ENCODE results near the gene RAB11FIP3.

The RAB11FIP3 gene

DNA sequence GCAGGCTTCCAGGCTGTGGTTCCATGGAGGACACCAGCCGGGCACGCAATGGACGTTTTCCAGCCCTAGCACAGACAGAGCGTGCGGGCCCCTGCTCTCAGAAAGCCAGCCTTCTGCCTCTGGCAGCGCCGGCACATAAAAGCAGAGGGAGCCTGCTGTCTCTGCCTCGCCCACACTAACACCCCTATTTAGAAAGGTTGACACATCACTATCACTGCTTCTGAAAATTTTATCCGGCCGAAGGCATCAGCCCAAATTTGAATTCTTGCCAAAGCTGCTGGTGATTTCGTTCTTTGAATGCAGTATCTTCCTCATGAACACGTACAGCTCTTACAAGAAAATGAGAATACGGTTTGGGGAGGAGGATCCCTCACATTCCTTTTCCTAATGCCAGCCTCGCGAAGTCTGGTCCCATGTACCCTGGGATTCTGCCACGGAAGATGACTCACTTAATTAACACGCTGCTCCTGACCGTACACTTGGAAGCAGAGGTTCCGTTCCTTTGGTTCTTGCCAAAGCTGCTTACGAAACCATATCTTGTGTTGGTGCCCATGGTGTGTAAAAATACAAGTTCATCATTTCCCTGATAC, 1.3 kb upstream of the RAB11FIP3 start:
- peak; percentile 97 for DNase-seq (ENCODE audit: low read depth)

DNA sequence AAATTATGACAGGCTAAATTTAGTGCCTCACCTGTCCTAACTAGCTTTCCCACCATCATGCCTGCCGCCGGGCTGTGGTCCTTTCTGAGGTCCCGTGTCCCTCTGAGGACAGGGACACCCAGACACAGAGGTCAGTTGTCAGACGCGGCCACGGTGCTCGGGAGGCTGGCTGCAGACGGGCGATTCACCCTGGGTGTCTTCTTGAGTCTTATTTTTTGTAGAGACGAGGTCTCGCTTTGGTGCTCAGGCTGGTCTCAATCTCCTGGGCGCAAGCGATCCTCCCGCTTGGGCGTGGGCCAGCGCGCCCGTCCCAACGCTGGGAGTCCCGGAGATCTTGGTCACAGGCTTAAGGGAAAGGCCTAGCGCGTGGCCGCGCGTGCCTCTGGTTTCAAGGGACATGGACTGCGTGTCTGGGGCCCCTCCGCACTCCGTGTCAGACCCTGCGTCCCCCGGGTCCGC, 797 bp upstream of the RAB11FIP3 start:
- no peak for DNase-seq (ENCODE audit: low read depth)

DNA sequence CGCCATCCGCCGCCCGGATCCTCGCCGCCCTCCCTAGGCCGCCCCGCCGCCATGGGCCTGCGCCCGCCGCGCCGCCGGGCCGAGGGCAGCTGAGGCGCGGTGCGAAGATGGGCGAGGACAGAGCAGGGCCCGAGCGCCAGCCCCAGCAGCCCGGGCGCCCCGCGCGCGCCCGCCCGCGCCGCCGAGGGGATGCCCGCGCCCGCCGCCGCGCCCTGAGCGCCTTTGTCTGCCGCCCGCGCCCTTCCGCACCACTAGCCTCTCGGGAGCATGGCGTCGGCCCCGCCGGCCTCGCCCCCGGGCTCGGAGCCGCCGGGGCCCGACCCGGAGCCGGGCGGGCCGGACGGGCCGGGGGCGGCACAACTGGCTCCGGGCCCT, 278 bp downstream of the RAB11FIP3 start:
- no peak for DNase-seq (ENCODE audit: low read depth)

DNA sequence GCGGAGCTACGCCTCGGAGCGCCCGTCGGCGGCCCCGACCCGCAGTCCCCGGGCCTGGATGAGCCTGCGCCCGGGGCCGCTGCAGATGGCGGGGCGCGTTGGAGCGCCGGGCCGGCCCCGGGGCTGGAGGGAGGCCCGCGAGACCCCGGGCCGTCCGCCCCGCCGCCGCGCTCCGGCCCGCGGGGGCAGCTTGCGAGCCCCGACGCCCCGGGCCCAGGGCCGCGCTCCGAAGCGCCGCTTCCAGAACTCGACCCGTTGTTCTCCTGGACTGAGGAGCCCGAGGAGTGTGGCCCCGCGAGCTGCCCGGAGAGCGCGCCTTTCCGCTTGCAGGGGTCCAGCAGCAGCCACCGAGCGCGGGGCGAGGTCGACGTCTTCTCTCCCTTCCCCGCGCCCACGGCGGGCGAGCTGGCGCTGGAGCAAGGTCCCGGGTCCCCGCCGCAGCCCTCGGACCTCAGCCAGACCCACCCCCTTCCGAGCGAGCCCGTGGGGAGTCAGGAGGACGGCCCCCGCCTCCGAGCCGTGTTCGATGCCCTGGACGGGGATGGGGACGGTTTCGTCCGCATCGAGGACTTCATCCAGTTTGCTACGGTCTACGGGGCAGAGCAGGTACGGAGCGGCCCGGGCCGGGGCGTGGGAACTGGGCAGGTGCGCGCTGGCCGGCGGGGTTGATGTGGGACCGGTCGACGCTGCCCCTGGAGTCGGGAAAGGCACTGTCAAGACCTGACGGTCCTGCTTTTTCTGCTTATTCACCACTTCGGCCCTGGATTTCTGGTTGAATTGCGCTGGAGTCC, 861 bp downstream of the RAB11FIP3 start:
- no peak for DNase-seq (ENCODE audit: low read depth)

DNA sequence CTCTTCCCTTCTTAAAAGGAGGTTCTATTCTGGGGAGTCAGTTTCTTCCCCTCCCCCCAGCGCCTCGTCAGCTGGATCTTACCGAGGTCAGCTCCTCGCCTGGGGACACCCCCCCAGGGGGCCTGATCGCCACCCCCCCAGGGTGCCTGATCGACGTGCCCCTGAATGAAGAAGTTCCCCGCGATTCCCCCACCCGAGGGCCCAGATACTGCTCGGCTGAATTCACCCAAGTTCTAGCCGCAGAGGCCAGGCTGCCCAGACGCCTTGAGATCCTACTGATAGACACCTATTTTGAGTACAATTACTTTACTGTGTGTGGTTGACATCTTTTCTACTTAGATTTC, 1.4 kb downstream of the RAB11FIP3 start:
- no peak for DNase-seq (ENCODE audit: low read depth)

- no peak for DNase-seq (ENCODE audit: low read depth)
These were observed 1.8 kb downstream of the RAB11FIP3 start for GRCh38 chr16:427250-427649.

GRCh38 chr16:430904-431303, 5.5 kb downstream of the RAB11FIP3 start:
- no peak for DNase-seq (ENCODE audit: low read depth)

DNA sequence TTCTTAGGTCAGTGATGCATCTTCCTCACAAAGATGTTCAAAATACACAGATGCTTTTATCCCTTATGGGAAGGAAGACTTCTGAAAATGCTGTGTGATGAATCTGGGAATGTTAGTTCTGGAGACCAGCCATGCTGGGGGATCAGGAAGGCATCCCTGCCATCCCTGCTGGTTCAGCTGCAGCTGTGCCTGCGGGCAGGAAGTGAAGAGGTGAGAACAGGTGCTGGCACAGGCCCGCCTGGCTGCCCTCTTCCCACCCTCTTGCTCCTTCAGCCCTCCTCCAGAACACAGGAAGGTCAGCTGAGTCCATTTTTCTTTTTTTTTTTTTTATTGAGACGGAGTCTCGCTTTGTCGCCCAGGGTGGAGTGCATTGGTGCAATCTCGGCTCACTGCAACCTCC, 15.2 kb downstream of the RAB11FIP3 start:
- DNase-seq (ENCODE audit: low read depth): no peak

- no peak for DNase-seq (ENCODE audit: low read depth)
These were observed 16.0 kb downstream of the RAB11FIP3 start for GRCh38 chr16:441447-441846.

DNA sequence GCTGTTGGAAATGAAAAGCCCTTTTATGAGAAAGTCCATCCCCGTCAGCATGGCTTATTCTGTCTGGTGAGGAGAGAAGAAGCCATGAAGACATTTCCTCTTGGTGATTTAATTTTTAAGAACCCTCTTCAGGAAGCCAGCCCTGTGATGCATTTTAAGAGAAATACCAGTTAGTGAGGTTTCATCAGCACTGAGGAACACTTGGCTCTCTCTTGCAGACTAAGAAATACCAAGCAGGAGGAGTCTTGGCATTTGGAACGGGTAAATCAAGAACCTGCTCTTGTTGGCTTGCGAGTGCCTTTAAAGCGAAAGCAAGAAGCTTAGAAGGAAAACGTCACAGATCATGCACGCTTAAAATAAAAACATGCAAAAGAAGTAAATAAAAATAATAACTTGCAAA, 17.5 kb downstream of the RAB11FIP3 start:
- DNase-seq (ENCODE audit: low read depth): no peak

- no peak for DNase-seq (ENCODE audit: low read depth)
These were observed 18.6 kb downstream of the RAB11FIP3 start for GRCh38 chr16:444027-444426.

DNA sequence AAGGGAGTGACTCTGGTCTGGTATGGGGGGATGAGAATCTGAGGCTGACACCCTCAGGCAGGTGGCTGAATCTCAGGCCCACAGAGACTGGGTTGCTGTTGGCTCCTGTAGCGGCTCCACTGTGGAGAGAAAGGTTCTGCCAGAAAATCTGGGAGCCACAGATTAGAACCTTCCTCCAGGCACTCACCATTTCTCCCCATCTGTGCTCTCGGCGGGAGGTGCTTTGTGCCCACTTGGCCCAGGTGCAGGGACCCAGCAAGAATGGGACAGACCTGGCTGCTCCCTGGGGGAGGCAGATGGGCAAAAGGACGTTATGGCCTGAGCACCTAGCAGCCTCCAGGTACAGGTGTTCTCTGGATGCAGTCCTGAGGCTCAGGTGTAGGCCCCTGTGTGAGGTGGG, 20.1 kb downstream of the RAB11FIP3 start:
- DNase-seq (ENCODE audit: low read depth): no peak

DNA sequence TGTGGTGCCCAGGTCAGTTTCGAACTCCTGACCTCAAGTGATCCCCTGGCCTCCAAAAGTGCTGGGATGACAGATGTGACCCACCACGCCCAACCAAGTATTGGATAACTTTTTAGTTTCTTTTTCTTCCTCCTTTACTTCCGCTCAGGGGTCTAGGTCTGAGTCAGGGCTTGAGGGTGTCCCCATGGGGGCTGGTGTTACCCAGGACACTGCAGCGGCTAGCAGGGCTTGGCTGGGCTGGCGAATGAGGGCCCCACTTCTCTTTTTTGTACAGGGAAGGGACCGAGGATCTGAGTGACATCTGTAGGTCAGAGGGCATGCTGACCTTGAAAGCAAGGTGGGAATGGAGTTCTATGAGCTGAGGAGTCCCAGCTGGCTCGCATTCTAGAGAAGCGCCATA, 24.9 kb downstream of the RAB11FIP3 start:
- DNase-seq (ENCODE audit: low read depth): no peak

DNA sequence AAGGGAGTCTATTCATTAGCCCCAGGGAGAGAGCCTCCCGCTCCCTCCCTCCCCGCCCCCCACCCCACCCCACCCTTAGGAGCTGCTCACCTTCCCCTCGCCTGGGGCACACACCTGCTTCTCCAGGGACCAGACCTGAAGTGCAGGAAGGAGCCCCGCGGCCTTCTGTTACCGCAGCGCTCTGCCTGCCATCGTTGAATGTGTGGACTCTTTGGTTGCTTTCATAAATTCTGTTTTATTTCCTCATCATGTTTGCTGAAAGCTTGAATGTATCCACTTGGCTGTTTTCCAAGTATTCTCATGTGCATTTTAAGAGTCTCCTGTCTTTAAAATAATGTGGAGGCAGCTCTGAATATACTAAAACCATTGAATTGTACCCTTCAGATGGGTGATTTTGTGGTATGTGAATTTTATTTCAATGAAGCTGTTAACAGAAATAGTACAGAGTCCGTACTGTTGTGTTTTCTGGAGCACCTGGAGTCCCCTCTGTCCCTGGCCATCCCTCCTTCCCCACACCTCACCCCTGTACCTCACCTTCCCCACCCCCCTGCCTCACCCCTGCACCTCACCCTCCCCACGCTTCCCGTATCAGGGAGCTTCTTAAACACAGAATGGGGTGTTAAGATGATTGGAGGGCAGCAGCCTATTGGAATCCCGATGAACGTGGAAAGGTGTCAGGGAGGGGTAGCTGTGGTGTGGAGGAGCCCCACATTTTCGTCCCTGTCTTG, 25.5 kb downstream of the RAB11FIP3 start:
- no peak for DNase-seq (ENCODE audit: low read depth)

DNA sequence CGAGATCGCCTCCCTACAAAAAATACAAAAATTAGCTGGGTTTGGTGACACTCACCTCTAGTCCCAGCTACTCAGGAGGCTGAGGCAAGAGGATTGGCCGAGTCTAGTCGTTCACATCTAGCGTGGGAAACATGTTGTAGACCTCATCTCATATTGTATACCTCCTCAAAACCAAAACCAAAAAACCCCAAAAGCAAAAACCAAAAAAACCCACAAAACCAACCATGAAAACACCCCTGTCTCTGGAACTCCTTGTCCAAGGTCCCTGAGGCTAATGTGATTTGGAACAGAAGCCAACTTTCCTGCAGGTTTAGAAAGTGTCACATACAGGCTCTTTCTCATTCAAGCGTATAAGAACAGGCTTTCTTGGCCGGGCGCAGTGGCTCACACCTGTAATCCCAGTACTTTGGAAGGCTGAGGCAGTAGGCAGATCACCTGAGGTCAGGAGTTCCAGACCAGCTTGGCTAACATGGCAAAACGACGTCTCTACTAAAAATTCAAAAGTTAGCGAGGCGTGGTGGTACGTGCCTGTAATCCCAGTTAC, 29.0 kb downstream of the RAB11FIP3 start:
- no peak for DNase-seq (ENCODE audit: low read depth)

DNA sequence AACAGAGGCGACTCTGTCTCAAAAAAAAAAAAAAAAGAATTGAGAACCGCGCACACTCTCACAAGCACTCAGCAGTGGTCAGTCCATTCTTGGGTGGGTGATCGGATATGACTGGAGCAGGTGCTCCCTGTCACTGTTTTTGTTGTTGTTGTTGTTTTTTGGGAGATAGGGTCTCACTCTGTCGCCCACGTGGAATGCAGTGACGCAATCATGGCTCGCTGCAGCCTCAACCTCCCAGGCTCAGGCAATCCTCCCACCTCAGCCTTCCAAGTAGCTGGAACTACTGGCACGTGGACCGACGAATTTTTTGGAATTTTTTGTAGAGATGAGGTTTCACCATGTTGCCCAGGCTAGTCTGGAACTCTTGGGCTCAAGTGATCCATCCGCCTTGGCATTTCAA, 30.0 kb downstream of the RAB11FIP3 start:
- DNase-seq (ENCODE audit: low read depth): no peak

- no peak for DNase-seq (ENCODE audit: low read depth)
These were observed 31.5 kb downstream of the RAB11FIP3 start for GRCh38 chr16:456891-457483.

DNA sequence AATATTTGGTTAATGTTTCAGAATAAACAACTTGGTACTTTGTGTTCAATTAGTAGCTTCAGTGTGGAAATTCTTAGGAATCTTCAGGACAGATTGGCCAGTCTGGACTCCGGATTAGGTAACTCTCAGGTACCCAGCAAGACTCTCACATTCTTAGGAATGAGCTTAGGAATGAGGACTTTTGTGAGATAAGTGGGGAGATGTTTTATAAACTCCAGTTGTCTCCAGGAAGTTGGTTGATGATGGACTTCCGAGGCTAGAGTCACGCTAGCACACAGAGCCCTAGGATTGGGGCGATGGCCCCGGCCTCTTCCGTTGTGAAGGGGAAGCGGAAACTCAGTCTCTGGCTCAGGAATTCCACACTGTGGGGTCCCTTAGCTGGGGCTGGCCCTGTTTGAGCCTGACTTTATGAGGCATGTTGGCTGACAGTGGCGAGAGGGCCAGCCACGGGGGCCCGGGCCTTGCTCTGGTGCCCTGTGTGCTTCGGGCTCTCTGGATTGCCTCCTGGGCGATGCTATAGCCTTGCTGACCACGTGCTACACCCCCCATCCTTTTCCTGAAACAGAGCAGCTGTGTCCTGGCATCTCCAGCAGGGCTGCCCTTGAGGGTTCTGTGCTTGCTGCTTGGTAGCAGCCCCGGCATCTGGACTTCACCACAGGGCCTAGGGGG, 32.4 kb downstream of the RAB11FIP3 start:
- DNase-seq (ENCODE audit: low read depth): no peak

- no peak for DNase-seq (ENCODE audit: low read depth)
These were observed 34.3 kb downstream of the RAB11FIP3 start for GRCh38 chr16:459761-460160.

- no peak for DNase-seq (ENCODE audit: low read depth)
These were observed 35.3 kb downstream of the RAB11FIP3 start for GRCh38 chr16:460787-461186.

DNA sequence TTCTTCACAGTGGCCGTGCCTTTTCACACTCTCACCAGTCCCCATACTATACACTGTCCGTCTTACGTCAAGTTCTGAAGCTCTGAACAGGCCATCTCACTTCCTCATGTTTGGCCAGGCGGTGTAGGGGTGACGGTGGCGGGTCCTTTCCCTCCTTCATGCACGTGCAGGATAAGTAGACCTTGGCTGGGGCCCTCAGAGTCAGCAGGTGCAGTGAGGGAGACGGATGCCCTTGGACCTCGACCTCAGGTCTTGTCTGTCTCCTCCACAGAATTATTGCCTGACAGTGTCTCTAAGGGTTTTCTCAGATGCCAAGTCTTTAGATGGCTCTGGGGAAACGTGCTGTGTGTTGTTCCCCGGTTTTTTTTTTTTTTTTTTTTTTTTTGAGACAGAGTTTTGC, 37.6 kb downstream of the RAB11FIP3 start:
- DNase-seq (ENCODE audit: low read depth): no peak

- DNase-seq (ENCODE audit: low read depth): no peak
These were observed 41.2 kb downstream of the RAB11FIP3 start for GRCh38 chr16:466651-467050.

Data from HS-5 (cell line).